Measurements from ENCODE around the gene SLC52A1. TPM values are rescaled to one million over a fixed set of nuclear protein-coding genes. Genes with fewer than 3 reads are reported as not detected.

Gene SLC52A1
- polyA plus RNA-seq, 2 of the 4 experiments (the other 2 are of a cell fraction) = 1.0 to 1.4 TPM

- ATAC-seq = no peak
- no peak for FAIRE-seq
- CTCF ChIA-PET = interaction anchor here (0.6 to 5.9 kb wide), 5 partner anchors 13 to 645 kb away, joined by 3 to 63 read pairs (median 3); no protein-coding TSS in a partner anchor
Measured at GRCh38 chr17:5049314-5049841, 14.2 kb upstream of the SLC52A1 start.

GRCh38 chr17:5047446-5047845, 12.2 kb upstream of the SLC52A1 start:
- no peaks in the 10 kb centered on the region for H3K4me1 ChIP-seq
- 89% methylated on average over 2 of the region's 2 CpGs for WGBS (ENCODE audit: missing lambda C conversion rate)
- TF ChIP-seq EP300 (IDR thresholded peaks at IDR 0.05) (no peak), JUN (IDR thresholded peaks at IDR 0.05) (no peak)
- TF ChIP-seq, protein P1, sequence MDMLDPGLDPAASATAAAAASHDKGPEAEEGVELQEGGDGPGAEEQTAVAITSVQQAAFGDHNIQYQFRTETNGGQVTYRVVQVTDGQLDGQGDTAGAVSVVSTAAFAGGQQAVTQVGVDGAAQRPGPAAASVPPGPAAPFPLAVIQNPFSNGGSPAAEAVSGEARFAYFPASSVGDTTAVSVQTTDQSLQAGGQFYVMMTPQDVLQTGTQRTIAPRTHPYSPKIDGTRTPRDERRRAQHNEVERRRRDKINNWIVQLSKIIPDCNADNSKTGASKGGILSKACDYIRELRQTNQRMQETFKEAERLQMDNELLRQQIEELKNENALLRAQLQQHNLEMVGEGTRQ (IDR thresholded peaks at IDR 0.05) = no peak
- DNase-seq (ENCODE audit: low read depth in 1 of 2, low spot score in 1 of 2) (no peak), ATAC-seq (no peak), FAIRE-seq (peak; percentile 73)
- no peak overlapping the region for H3K27ac ChIP-seq
- ChIA-PET CTCF (interaction anchor here (0.6 to 5.6 kb wide), 5 partner anchors 15 to 93 kb away, joined by 3 to 42 read pairs (median 3); no protein-coding TSS in a partner anchor), POLR2A (no interaction called here)
- no peak overlapping the region for H3K4me3 ChIP-seq
- no peak overlapping the region for H3K4me2 ChIP-seq
- no peaks in the 10 kb centered on the region for H3K9me3 ChIP-seq

More at GRCh38 chr17:5049314-5049841, 14.2 kb upstream of the SLC52A1 start:
- no peak overlapping the region for H3K27ac ChIP-seq
- POLR2A ChIA-PET = no interaction called here
- DNase-seq (ENCODE audit: low read depth in 1 of 2, low spot score in 1 of 2) = no peak
- no peak overlapping the region for H3K4me3 ChIP-seq
- WGBS (ENCODE audit: missing lambda C conversion rate) = 77% methylated on average over 5 of the region's 5 CpGs
- H3K4me1 ChIP-seq = no peaks in the 10 kb centered on the region
- no peaks in the 10 kb centered on the region for H3K9me3 ChIP-seq
- TF ChIP-seq, protein P2, sequence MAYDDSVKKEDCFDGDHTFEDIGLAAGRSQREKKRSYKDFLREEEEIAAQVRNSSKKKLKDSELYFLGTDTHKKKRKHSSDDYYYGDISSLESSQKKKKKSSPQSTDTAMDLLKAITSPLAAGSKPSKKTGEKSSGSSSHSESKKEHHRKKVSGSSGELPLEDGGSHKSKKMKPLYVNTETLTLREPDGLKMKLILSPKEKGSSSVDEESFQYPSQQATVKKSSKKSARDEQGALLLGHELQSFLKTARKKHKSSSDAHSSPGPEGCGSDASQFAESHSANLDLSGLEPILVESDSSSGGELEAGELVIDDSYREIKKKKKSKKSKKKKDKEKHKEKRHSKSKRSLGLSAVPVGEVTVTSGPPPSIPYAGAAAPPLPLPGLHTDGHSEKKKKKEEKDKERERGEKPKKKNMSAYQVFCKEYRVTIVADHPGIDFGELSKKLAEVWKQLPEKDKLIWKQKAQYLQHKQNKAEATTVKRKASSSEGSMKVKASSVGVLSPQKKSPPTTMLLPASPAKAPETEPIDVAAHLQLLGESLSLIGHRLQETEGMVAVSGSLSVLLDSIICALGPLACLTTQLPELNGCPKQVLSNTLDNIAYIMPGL (CRISPR knock-in tag; IDR thresholded peaks at IDR 0.05; ENCODE audit: borderline replicate concordance) = no peak
- no peak for TF ChIP-seq KDM1A (IDR thresholded peaks at IDR 0.05; ENCODE audit: low read depth)
- no peak overlapping the region for H3K4me2 ChIP-seq

DNA sequence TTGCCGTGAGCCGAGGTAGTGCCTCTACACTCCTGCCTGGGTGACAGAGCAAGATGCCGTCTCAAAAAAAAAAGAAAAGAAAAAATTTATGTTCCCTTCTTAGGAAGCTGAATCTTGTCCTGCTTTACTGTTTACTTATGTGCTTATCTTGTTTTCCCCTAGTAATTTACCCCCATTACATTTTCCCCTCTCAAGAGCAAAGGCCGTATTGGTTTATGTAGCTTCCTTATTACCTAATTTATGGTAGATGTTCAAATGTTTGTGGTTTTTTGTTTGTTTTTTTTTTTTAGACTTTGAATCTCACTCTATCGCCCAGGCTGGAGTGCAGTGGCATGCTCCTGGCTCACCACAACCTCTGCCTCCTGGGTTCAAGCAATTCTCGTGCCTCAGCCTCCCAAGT, 10.3 kb upstream of the SLC52A1 start:
- Histone ChIP-seq H3K27ac (no peak overlapping the region), H3K4me2 (no peak overlapping the region), H3K4me3 (no peak overlapping the region), H3K9me3 (no peaks in the 10 kb centered on the region), H3K4me1 (no peaks in the 10 kb centered on the region)
- ChIA-PET POLR2A (interaction anchor here (0.9 kb wide), 1 partner anchor 78 kb away, joined by 4 read pairs; the partner anchor contains the start of gene SPAG7), CTCF (interaction anchor here (0.7 to 5.6 kb wide), 6 partner anchors 14 to 136 kb away, joined by 3 to 42 read pairs (median 5); partner anchors contain the start of gene CAMTA2)
- WGBS (ENCODE audit: missing lambda C conversion rate) = 78% methylated on average over 6 of the region's 6 CpGs
- FAIRE-seq (no peak), DNase-seq (ENCODE audit: low read depth in 1 of 2, low spot score in 1 of 2) (no peak), ATAC-seq (no peak)
- TF ChIP-seq CBX2 (IDR thresholded peaks at IDR 0.05; ENCODE audit: borderline replicate concordance, low read depth) = no peak
- TF ChIP-seq FOXS1 (CRISPR knock-in tag; IDR thresholded peaks at IDR 0.05) = no peak
- no peak for TF ChIP-seq HOXB5 (CRISPR knock-in tag; IDR thresholded peaks at IDR 0.05)
- no peak for TF ChIP-seq ZNF302 (CRISPR knock-in tag; IDR thresholded peaks at IDR 0.05)

GRCh38 chr17:5044630-5045029, 9.4 kb upstream of the SLC52A1 start:
- no peak for DNase-seq (ENCODE audit: low read depth in 1 of 2, low spot score in 1 of 2)
- H3K4me2 ChIP-seq = no peak overlapping the region
- no peaks in the 10 kb centered on the region for H3K9me3 ChIP-seq
- FAIRE-seq = no peak
- POLR2A ChIA-PET = no interaction called here
- H3K27ac ChIP-seq = no peak overlapping the region
- CTCF ChIA-PET = interaction anchor here (1.2 to 5.6 kb wide), 4 partner anchors 9 to 18 kb away, joined by 4 to 42 read pairs (median 15); no protein-coding TSS in a partner anchor
- no peak for ATAC-seq
- no peaks in the 10 kb centered on the region for H3K4me1 ChIP-seq
- no peak overlapping the region for H3K4me3 ChIP-seq
- TF ChIP-seq HOXB13 (CRISPR knock-in tag; IDR thresholded peaks at IDR 0.05; ENCODE audit: low read depth) = no peak
- no peak for TF ChIP-seq FOSB (CRISPR knock-in tag; IDR thresholded peaks at IDR 0.05)
- no peak for TF ChIP-seq SMC3 (IDR thresholded peaks at IDR 0.05)
- TF ChIP-seq HDAC2 (IDR thresholded peaks at IDR 0.05) = no peak
- no peak for TF ChIP-seq POLR2AphosphoS2 (conservative IDR thresholded peaks at IDR 0.05; ENCODE audit: low read length)
- no peak for TF ChIP-seq RARB (CRISPR knock-in tag; IDR thresholded peaks at IDR 0.05)
- no peak for TF ChIP-seq SREBF2 (IDR thresholded peaks at IDR 0.05)
- TF ChIP-seq PHF8 (IDR thresholded peaks at IDR 0.05; ENCODE audit: borderline replicate concordance, low read depth) = no peak
- WGBS (ENCODE audit: missing lambda C conversion rate) = 53% methylated on average over 5 of the region's 5 CpGs
